Thyroid gland (tissue), 4 donors: ENCODE data around the gene EID1. TPM values are rescaled to one million over a fixed set of nuclear protein-coding genes. Genes with fewer than 3 reads are reported as not detected.

ENCODE experiments used
- DNase-seq, 2 donors: peaks; one replicate each; pipeline ENCODE4 v3.0.0-alpha.2; 2019
- H3K27ac ChIP-seq, 3 donors: fragments of 200-600 bp; sonication (generic); 1 replicate in 2 of 3; 2 replicates in 1 of 3; pipeline ENCODE4 v1.5.1; 2016 to 2019; ENCODE audit warnings: mild to moderate bottlenecking in 1 of 3, moderate library complexity in 1 of 3
- H3K27me3 ChIP-seq: fragments of 200-600 bp; sonication (generic); one replicate; pipeline ENCODE4 v1.5.1; 2019
- H3K36me3 ChIP-seq, 2 donors: fragments of 200-600 bp; sonication (generic); one replicate each; pipeline ENCODE4 v1.5.1; 2016 to 2019
- H3K4me1 ChIP-seq, 2 donors: fragments of 200-600 bp; sonication (generic); one replicate each; pipeline ENCODE4 v1.5.1; 2017 to 2019
- H3K4me3 ChIP-seq, 3 donors: fragments of 200-600 bp; sonication (generic); replicated peaks in 1 of 3; 1 replicate in 2 of 3; 2 replicates in 1 of 3; pipeline ENCODE4 v1.5.1; 2016; ENCODE audit warnings: mild to moderate bottlenecking in 1 of 3
- H3K9me3 ChIP-seq: fragments of 200-600 bp; sonication (generic); one replicate; pipeline ENCODE4 v1.5.1; 2017
- POLR2A ChIP-seq, 2 donors: fragments of 450-650 bp; IDR thresholded peaks; one replicate each; pipeline ENCODE4 v1.6.1; 2017; ENCODE audit warnings: antibody characterized with exemption in 2 of 2, mild to moderate bottlenecking in 2 of 2, moderate library complexity in 1 of 2
- WGBS, 2 donors: methylation state at CpG; one replicate each; pipeline ENCODE4 v1.1.5; 2017; 5-methylcytosine and 5-hydroxymethylcytosine counted together
- intact Hi-C: fragments of 100-400 bp; cut with DNase I; formaldehyde crosslinking; loops from one replicate; pipeline ENCODE4 v1.15.1; 2023
- total RNA-seq, 4 donors: library from RNA; depleted of rRNA; stranded (reverse); fragments of >200 nt; gene quantifications; one replicate each; pipeline ENCODE4 v1.2.3, GENCODE V29; 2016
- TF ChIP-seq, protein P1 (sequence below), 6 experiments: fragments of 200-600 bp in 3 of 6; fragments of 450-650 bp in 3 of 6; sonication (generic) in 3 of 6; IDR thresholded peaks; one replicate each; pipeline ENCODE4 v1.5.1; 2016 to 2019; ENCODE audit warnings: antibody characterized with exemption in 6 of 6, mild to moderate bottlenecking in 2 of 6, inconsistent platforms in 1 of 6, moderate library complexity in 1 of 6

The EID1 gene
- total RNA-seq, 4 donors from 2014 or later, result 213 to 305 (median 273) TPM

GRCh38 chr15:48833526-48834239 is 44.3 kb upstream of the EID1 start:
- TF ChIP-seq POLR2A (IDR thresholded peaks at IDR 0.05), result no peak
- TF ChIP-seq, protein P1, sequence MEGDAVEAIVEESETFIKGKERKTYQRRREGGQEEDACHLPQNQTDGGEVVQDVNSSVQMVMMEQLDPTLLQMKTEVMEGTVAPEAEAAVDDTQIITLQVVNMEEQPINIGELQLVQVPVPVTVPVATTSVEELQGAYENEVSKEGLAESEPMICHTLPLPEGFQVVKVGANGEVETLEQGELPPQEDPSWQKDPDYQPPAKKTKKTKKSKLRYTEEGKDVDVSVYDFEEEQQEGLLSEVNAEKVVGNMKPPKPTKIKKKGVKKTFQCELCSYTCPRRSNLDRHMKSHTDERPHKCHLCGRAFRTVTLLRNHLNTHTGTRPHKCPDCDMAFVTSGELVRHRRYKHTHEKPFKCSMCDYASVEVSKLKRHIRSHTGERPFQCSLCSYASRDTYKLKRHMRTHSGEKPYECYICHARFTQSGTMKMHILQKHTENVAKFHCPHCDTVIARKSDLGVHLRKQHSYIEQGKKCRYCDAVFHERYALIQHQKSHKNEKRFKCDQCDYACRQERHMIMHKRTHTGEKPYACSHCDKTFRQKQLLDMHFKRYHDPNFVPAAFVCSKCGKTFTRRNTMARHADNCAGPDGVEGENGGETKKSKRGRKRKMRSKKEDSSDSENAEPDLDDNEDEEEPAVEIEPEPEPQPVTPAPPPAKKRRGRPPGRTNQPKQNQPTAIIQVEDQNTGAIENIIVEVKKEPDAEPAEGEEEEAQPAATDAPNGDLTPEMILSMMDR (IDR thresholded peaks at IDR 0.05), result no peak
- Histone ChIP-seq H3K36me3 (no peaks in the 10 kb centered on the region), H3K4me1 (no peaks in the 10 kb centered on the region), H3K27ac (no peak overlapping the region), H3K4me3 (no peak overlapping the region), H3K27me3 (no peaks in the 10 kb centered on the region), H3K9me3 (no peaks in the 10 kb centered on the region)
- intact Hi-C loops, result no loop called here
- DNase-seq, result no peak

- Histone ChIP-seq H3K4me1 (no peaks in the 10 kb centered on the region), H3K27ac (no peak overlapping the region), H3K27me3 (no peaks in the 10 kb centered on the region), H3K4me3 (no peak overlapping the region), H3K9me3 (no peaks in the 10 kb centered on the region), H3K36me3 (no peaks in the 10 kb centered on the region)
- DNase-seq, result no peak
- TF ChIP-seq, protein P1 (IDR thresholded peaks at IDR 0.05), result no peak
- TF ChIP-seq POLR2A (IDR thresholded peaks at IDR 0.05), result no peak
- WGBS, 2 donors, result 92 to 93% methylated on average over 5 of the region's 5 CpGs
- intact Hi-C loops, result no loop called here
These were observed 43.2 kb upstream of the EID1 start for GRCh38 chr15:48834756-48835155.

DNA sequence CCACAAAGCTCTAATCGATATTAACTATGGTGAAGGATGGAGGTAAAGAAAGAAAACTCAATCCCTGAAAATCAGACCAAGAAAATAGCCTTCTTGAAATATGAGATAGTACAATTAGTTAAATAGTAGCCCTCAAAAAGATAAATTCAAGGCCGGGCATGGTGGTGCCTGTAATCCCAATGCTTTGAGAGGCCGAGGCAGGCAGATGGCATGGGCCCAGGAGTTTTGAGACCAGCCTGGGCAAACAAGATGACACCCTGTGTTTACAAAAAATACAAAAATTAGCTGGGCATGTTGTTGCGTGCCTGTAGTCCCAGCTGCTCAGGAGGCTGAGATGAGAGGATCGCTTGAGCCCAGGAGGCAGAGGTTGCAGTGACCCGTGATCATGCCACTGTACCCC is 35.4 kb upstream of the EID1 start:
- DNase-seq, result no peak
- intact Hi-C loops, result no loop called here
- Histone ChIP-seq H3K36me3 (no peaks in the 10 kb centered on the region), H3K27ac (no peak overlapping the region), H3K4me1 (no peaks in the 10 kb centered on the region), H3K4me3 (no peak overlapping the region), H3K27me3 (no peaks in the 10 kb centered on the region), H3K9me3 (no peaks in the 10 kb centered on the region)
- 82 to 93% methylated on average over 6 of the region's 6 CpGs for WGBS, 2 donors
- TF ChIP-seq, protein P1 (IDR thresholded peaks at IDR 0.05), result no peak
- TF ChIP-seq POLR2A (IDR thresholded peaks at IDR 0.05), result no peak

- no peaks in the 10 kb centered on the region for H3K36me3 ChIP-seq
- WGBS, 2 donors, result 88 to 92% methylated on average over 1 of the region's 1 CpG
- no peaks in the 10 kb centered on the region for H3K27me3 ChIP-seq
- no peak overlapping the region for H3K4me3 ChIP-seq
- intact Hi-C loops, result no loop called here
- no peaks in the 10 kb centered on the region for H3K4me1 ChIP-seq
- H3K27ac ChIP-seq, result no peak overlapping the region
- DNase-seq, result no peak
- TF ChIP-seq POLR2A (IDR thresholded peaks at IDR 0.05), result no peak
- TF ChIP-seq, protein P1 (IDR thresholded peaks at IDR 0.05), result no peak
- H3K9me3 ChIP-seq, result no peaks in the 10 kb centered on the region
These were observed 32.8 kb upstream of the EID1 start for GRCh38 chr15:48845123-48845522.

- 90 to 97% methylated on average over 2 of the region's 2 CpGs for WGBS, 2 donors
- no peak for DNase-seq
- no peak overlapping the region for H3K27ac ChIP-seq
- intact Hi-C loops, result no loop called here
- no peak for TF ChIP-seq POLR2A (IDR thresholded peaks at IDR 0.05)
- TF ChIP-seq, protein P1 (IDR thresholded peaks at IDR 0.05), result no peak
- no peaks in the 10 kb centered on the region for H3K27me3 ChIP-seq
- H3K9me3 ChIP-seq, result no peaks in the 10 kb centered on the region
- no peak overlapping the region for H3K4me3 ChIP-seq
- no peaks in the 10 kb centered on the region for H3K4me1 ChIP-seq
- no peaks in the 10 kb centered on the region for H3K36me3 ChIP-seq
These were observed 27.3 kb upstream of the EID1 start for GRCh38 chr15:48850648-48851047.
